ENCODE measurements around the gene KCNH8. TPM values are rescaled to one million over a fixed set of nuclear protein-coding genes. Genes with fewer than 3 reads are reported as not detected.

The KCNH8 gene
- total RNA-seq, 1 experiment from 2014 or later, result not detected

DNA sequence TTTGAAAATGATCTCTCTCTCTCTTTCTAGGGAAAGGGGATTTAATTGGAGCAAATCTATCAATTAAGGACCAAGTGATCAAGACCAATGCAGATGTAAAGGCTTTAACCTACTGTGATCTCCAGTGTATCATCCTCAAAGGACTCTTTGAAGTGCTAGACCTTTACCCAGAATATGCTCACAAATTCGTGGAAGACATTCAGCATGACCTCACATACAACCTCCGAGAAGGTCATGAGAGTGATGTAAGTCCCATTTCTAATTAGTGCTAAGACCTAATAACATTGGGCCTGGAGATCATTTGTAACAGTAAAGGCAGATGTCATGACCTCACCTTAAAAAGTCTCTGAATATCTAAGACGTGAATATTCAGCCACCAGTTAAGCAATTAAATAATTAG is 308.4 kb downstream of the KCNH8 start:
- no peak overlapping the region for H3K4me3 Mint-ChIP-seq (ENCODE audit: unreplicated experiment)

DNA sequence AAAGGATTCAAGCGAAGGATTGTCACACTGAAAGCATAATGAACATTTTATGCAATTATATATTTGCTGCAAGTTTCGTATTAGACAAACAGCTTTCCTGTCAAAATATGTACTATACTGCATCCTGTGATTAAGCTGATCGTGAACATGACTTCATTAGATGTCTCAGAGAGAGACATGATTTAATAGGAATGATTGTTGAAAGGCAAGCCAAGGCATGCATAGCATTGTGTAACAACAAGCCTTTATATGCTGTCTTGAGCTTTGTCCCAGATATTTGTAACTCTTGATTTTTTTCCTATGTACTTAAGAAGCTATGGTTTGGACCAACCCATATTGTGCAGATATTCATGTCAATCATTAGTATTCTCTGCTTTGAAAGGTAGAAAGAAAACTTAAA is 309.1 kb downstream of the KCNH8 start:
- Mint-ChIP-seq H3K4me3 (ENCODE audit: unreplicated experiment) (no peak overlapping the region), H3K9me3 (ENCODE audit: unreplicated experiment) (no peaks in the 10 kb centered on the region), H3K27ac (ENCODE audit: low read depth, unreplicated experiment) (peak overlapping the region; percentile 32), H3K36me3 (ENCODE audit: insufficient read depth, unreplicated experiment) (no peaks in the 10 kb centered on the region), H3K4me1 (ENCODE audit: insufficient read depth, unreplicated experiment) (peaks cover 12% of the 10 kb centered on the region), H3K27me3 (ENCODE audit: insufficient read depth, unreplicated experiment) (no peaks in the 10 kb centered on the region)
- TF ChIP-seq, protein P1, sequence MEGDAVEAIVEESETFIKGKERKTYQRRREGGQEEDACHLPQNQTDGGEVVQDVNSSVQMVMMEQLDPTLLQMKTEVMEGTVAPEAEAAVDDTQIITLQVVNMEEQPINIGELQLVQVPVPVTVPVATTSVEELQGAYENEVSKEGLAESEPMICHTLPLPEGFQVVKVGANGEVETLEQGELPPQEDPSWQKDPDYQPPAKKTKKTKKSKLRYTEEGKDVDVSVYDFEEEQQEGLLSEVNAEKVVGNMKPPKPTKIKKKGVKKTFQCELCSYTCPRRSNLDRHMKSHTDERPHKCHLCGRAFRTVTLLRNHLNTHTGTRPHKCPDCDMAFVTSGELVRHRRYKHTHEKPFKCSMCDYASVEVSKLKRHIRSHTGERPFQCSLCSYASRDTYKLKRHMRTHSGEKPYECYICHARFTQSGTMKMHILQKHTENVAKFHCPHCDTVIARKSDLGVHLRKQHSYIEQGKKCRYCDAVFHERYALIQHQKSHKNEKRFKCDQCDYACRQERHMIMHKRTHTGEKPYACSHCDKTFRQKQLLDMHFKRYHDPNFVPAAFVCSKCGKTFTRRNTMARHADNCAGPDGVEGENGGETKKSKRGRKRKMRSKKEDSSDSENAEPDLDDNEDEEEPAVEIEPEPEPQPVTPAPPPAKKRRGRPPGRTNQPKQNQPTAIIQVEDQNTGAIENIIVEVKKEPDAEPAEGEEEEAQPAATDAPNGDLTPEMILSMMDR (IDR thresholded peaks at IDR 0.05; ENCODE audit: unreplicated experiment), result no peak
- DNase-seq (ENCODE audit: unreplicated experiment), result peak; percentile 75
- CTCF ChIA-PET, result interaction anchor here (0.6 to 1.0 kb wide), 2 partner anchors 108 to 763 kb away, joined by 3 to 4 read pairs; no protein-coding TSS in a partner anchor
- BruUV-seq (replicated peaks), result no TSS peak
- POLR2A ChIA-PET, result interaction anchor here (0.6 to 0.7 kb wide), 2 partner anchors 57 to 726 kb away, joined by 3 read pairs; no protein-coding TSS in a partner anchor
- intact Hi-C loops (cut with micrococcal nuclease), result no loop called here

More for the DNA sequence above, 308.4 kb downstream of the KCNH8 start:
- Mint-ChIP-seq H3K36me3 (ENCODE audit: insufficient read depth, unreplicated experiment) (no peaks in the 10 kb centered on the region), H3K27me3 (ENCODE audit: insufficient read depth, unreplicated experiment) (no peaks in the 10 kb centered on the region), H3K9me3 (ENCODE audit: unreplicated experiment) (no peaks in the 10 kb centered on the region), H3K4me1 (ENCODE audit: insufficient read depth, unreplicated experiment) (peaks cover 12% of the 10 kb centered on the region), H3K27ac (ENCODE audit: low read depth, unreplicated experiment) (peak overlapping the region; percentile 32)
- ChIA-PET POLR2A (interaction anchor here (0.7 to 0.9 kb wide), 3 partner anchors 15 to 623 kb away, joined by 3 to 5 read pairs (median 3); no protein-coding TSS in a partner anchor), CTCF (interaction anchor here (0.6 kb wide), 1 partner anchor 148 kb away, joined by 3 read pairs; no protein-coding TSS in a partner anchor)
- intact Hi-C loops (cut with micrococcal nuclease), result no loop called here
- TF ChIP-seq, protein P1 (IDR thresholded peaks at IDR 0.05; ENCODE audit: unreplicated experiment), result no peak
- DNase-seq (ENCODE audit: unreplicated experiment), result no peak
- BruUV-seq (replicated peaks), result no TSS peak

DNA sequence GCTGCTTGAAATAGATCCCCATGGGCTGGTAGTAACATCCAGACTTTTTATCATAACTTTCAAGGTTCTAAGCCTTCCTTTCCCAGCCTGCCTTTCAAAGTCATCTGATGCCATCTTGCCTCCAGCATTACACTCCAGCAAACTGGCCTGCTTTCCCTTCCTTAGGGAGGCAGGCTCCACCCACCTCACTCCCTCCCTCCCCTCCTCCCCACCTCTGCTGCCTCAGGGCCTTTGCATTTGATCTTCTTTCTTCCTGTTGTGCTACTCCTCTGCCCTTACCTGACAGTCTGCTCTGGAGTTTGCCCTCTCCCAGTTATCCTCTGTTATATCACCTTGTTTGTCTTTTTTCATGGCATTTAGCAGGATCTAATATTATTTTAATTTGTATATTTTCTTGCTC is 319.5 kb downstream of the KCNH8 start:
- BruUV-seq (replicated peaks), result no TSS peak
- no peaks in the 10 kb centered on the region for H3K36me3 Mint-ChIP-seq (ENCODE audit: insufficient read depth, unreplicated experiment)
- no peak overlapping the region for H3K4me3 Mint-ChIP-seq (ENCODE audit: unreplicated experiment)
- no peak overlapping the region for H3K27ac Mint-ChIP-seq (ENCODE audit: low read depth, unreplicated experiment)
- no peaks in the 10 kb centered on the region for H3K4me1 Mint-ChIP-seq (ENCODE audit: insufficient read depth, unreplicated experiment)
- intact Hi-C loops (cut with micrococcal nuclease), result no loop called here
- H3K9me3 Mint-ChIP-seq (ENCODE audit: unreplicated experiment), result no peaks in the 10 kb centered on the region
- H3K27me3 Mint-ChIP-seq (ENCODE audit: insufficient read depth, unreplicated experiment), result no peaks in the 10 kb centered on the region
- ChIA-PET POLR2A (interaction anchor here (0.7 kb wide), 1 partner anchor 21 kb away, joined by 3 read pairs; no protein-coding TSS in a partner anchor), CTCF (no interaction called here)
- peak; percentile 14 for DNase-seq (ENCODE audit: unreplicated experiment)
- TF ChIP-seq, protein P1 (IDR thresholded peaks at IDR 0.05; ENCODE audit: unreplicated experiment), result no peak

DNA sequence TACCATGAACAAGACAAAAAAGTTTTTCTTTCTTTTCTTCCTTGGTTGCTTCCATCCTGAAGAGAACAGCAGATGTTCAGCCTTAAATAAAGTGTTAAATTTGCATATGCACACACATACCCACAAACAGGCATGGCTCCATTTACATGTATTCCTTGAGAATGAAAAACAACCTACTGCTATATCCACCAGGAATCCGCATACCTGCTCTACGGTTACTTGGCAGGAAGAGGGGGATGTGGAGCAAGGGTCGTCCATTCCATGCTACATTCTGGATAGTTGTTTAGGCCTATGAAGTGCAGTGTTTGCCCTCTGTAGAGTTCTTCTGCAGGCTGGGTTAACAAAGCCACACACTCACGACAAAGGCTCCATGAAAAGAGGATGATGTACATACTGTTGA is 322.8 kb downstream of the KCNH8 start:
- Mint-ChIP-seq H3K9me3 (ENCODE audit: unreplicated experiment) (no peaks in the 10 kb centered on the region), H3K27me3 (ENCODE audit: insufficient read depth, unreplicated experiment) (no peaks in the 10 kb centered on the region), H3K4me3 (ENCODE audit: unreplicated experiment) (no peak overlapping the region), H3K4me1 (ENCODE audit: insufficient read depth, unreplicated experiment) (no peaks in the 10 kb centered on the region), H3K36me3 (ENCODE audit: insufficient read depth, unreplicated experiment) (no peaks in the 10 kb centered on the region), H3K27ac (ENCODE audit: low read depth, unreplicated experiment) (no peak overlapping the region)
- ChIA-PET POLR2A (no interaction called here), CTCF (interaction anchor here (1.6 kb wide), 1 partner anchor 122 kb away, joined by 3 read pairs; no protein-coding TSS in a partner anchor)
- intact Hi-C loops (cut with micrococcal nuclease), result no loop called here
- DNase-seq (ENCODE audit: unreplicated experiment), result no peak
- BruUV-seq (replicated peaks), result no TSS peak
- TF ChIP-seq, protein P1 (IDR thresholded peaks at IDR 0.05; ENCODE audit: unreplicated experiment), result no peak

Data from MCF 10A (cell line).